Islet precursor cell (in vitro differentiated cells): ENCODE measurements around the gene BRAT1.
"Not testable (repeated sequence)": the region's sequence is repeated elsewhere in the genome, so short reads cannot be mapped to it uniquely, and the experiment has no call there.

Experiments
- DNase-seq: peaks from one replicate; pipeline ENCODE4 v3.0.0-alpha.2; 2018

Gene BRAT1

DNA sequence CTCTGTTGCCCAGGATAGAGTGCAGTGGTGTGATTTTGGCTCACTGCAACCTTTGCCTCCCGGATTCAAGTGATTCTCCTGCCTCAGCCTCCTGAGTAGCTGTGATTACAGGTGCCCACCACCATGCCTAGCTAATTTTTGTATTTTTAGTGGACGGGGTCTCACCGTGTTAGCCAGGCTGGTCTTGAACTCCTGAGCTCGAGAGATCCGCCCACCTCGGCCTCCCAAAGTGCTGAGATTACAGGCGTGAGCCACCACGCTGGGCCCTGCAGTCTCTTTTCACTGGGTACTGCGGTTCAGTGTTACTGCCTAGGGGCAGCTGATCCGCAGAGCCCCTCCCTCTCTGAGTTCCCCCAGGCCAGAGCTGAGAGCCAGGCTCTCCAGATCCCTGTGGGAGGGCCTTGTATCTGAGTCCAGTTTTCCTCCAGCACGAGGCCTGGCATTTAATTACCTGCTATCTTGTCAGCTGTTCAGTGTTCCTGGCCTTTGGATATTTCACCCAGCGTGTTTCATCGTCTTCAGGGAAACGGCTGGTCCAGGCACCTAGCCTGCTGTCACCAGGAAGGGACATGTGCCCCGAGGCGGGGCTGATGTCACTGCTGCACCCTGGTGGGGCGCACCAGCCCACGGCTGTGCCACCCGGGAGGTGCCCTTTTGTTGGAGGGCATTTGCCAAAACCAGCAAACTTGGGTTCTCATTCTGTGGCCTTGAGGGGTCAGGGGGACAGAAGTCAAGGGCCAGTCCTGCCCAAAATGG, 19.3 kb downstream of the BRAT1 start:
- DNase-seq, result peak; percentile 54

DNA sequence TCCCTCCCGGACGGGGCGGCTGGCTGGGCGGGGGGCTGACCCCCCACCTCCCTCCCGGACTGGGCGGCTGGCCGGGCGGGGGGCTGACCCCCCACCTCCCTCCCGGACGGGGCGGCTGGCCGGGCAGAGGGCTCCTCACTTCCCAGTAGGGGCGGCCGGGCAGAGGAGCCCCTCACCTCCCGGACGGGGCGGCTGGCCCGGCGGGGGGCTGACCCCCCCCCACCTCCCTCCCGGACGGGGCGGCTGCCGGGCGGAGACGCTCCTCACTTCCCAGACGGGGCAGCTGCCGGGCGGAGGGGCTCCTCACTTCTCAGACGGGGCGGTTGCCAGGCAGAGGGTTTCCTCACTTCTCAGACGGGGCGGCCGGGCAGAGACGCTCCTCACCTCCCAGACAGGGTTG, 21.1 kb downstream of the BRAT1 start:
- DNase-seq, result not testable (repeated sequence)

DNA sequence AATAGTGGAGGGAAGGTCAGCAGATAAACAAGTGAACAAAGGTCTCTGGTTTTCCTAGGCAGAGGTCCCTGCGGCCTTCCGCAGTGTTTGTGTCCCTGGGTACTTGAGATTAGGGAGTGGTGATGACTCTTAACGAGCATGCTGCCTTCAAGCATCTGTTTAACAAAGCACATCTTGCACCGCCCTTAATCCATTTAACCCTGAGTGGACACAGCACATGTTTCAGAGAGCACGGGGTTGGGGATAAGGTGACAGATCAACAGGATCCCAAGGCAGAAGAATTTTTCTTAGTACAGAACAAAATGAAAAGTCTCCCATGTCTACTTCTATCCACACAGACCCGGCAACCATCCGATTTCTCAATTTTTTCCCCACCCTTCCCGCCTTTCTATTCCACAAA, 21.8 kb downstream of the BRAT1 start:
- DNase-seq, result not testable (repeated sequence)

DNA sequence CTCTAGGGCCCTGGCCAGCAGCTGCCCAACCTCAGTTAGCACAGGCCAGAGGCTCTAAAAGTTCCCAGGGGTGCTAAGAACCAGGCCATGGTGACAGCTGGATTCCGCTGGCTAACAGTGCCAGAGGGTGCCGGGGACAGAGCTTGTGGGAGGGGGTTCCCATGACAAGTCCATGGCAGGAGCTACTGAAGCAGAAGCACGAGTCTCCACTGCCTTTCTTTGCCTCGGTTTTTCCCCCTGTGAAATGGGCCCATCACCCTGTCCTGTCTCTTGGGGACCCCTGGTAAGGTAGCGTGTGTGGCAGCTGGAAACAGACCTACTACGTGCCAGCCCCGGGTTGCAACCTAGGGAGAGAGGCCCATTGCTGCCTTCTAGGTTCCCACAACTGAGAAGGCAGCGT, 22.5 kb downstream of the BRAT1 start:
- DNase-seq, result not testable (repeated sequence)

DNA sequence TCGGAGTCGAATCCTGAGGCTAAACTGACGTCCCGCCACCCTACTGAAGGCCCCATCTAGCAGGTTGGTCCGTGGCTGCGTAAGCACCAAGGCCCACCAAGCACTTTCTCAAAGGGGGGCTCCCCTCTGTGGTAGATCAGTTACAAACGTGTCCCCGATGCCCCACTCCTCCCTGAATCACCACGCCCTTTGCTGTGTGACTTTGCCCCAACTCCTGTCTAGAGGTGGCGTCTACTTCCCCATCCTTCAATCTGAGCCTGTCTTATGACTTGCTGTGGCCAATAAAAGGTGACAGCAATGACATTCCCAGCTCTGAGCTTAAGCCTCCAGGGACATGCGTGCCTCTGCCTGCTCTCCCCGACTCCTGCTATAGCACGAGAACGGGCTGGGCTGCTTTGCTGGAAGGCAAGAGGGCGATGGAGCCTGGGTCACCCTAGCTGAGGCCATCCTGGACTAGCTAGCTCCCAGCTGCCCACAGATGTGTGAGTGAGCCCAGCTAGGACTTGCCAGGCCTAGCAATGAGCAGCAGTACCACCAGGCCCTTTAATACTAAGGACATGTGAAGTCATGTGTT, 23.0 kb downstream of the BRAT1 start:
- not testable (repeated sequence) for DNase-seq

DNA sequence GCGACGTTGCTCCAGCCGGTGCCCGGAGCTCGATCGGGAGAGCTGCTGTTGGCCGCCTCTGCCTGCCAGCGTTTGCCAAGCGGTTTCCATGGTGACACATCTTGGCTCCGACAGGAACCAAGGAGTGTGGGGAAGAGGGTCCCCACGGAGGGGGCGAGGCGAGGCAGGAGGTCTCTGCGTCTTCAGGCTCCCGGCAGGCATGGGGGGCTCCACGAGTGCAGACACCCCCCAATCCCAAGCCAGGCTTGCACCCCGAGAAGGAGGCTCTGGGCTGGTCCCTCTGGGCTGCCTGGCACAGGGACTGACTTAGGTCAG, 23.6 kb downstream of the BRAT1 start:
- not testable (repeated sequence) for DNase-seq

DNA sequence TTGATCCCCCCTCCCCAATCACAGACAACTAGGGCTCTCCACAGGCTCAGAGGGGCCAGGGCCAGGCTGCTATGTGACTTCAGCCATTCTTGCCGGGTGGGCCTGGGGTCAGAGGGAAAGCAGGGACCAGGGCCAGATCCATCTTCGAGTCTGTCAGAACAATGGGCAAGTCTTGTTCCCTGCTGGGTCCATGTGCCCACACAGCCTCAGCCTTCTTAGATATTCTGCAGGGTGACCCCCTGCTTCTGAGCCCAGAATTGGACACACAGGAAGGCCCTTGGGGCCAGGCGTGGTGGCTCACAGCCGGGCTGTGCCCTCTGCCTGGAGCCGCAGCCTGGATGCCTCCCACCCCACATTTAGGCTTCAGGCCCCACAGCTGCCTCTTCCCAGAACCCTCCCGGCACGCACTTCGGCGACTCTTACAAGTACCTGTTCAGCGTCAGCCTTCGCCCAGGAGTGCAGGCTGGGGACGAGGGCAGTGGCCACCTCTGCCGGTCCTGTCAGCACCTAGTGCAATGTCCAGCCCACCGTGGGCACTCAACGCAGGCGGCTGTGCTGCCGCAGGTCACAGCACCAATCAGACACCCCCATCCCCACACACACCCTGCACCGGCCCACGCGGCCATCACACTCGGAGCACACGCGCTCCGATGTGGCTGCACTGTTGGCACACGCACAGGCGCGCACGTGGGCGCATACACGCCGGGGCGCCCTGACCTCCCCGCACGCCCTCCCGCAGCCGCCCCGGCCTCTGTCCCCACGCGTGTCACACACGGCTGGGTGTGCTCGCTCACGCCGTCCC, 24.1 kb downstream of the BRAT1 start:
- not testable (repeated sequence) for DNase-seq

DNA sequence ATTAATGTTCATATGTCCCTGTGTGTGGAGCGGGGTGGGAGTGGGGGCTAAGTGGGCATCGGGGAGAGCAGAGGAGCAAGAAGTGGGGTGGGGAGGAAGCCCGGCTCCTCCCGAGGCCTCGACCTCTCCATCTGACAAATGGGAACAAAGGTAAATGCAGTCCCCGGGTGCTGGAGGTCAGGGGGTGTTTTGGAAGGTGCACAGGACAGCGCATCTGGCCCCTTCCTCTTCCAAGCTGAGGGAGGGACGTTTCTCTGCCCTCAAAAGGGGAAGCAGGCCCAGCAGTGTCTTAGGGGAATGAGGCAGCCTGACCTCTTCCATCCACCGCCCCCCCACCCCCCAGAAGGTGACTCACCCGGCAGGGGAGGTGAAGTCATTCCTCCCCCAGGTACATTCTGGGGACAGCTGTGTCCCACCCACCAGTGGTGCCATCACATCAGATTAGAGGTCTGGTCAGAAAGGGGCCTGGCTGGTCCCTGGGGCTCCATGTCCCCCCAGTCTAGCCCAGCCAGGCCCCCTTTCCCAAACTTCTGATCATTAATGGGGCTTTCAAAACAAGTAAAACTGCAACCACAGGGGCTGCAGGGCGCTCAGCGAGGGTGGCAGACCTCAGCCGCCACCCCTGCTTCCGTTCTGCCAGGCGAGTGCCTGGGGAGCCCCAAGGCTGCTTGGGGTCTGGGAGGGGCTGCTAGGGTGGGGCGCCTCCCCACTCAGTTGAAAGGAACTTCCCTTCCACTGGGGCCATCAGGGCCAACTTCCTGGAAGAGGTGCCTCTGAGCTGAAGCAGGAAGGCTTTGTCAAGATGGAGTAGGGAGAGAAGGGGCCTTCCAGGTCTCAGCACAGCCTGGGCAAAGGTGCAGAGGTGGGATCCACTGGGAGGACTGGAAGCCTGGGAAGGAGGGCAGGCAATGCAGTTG, 25.0 kb downstream of the BRAT1 start:
- no peak for DNase-seq

DNA sequence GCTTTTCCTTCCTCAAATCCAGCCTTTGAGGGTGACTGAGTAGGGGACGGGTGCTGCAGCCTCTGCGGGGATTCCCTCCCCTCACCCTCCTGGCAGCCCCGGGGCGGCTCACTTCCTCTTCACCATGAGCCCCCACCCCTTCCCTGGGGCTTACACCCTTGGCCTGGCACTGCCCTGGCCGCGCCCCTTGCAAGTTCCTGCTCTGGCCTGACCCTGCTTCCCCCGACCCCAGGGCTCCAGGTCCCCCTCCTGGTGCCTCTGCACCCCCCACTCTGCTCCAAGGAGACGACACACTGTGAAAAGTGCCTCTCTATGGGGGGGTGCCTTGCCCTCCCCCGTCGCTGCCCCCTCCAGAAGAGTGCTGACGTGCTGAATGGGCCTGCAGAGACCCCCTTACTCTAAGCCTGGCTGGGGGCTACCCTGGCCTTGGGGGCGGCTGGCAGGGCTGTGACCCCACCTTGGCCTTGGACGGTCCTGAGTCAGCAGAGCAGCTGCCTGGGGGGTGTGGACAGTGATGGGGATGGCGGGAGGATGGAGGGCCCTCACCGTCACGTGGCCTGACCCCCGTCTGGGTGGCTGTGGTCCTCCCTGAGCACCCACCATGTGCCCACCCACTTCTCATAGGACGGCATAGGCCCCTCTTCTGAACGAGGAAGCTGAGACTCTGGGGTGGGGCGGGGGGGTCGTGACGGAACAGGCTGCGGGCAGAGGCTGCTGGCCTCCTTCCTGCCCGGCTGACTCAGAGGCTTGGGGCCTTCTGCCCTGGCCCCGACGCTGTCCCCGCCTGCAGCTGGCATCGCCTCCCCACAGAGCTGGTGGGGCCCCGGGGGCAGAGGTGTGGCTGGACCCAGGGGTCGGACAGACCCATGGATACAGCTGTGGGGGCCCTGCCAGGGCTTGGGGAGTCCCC, 25.9 kb downstream of the BRAT1 start:
- no peak for DNase-seq

DNA sequence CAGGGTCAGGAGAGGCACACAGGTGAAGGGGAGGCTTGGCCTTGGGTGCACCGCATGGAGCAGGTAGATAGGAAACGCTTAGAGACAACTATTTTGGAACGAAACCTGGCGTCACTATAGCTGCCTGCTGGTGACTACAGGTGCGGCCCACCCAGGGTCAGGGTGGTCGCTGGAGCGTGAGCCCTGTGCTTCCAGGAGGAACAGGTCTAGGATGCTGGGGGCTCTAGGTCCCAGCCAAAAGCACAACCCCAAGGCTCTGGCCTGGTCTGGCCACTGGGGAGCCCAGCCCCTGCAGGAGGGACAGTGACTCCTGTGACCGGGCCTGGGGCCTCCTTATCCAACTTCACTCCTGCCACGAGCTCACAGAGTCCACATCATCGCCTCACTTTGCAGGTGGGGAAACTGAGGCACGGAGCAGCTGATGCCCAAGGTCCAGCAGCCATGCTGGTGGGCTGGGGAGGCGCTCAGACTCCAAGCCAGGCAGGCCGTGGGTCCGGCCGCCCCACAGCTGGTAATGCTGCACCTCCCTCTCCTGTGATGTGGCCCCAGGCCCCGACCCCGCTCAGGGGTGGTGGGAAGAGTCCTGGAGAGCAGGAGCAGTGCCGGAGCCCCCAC, 26.7 kb downstream of the BRAT1 start:
- no peak for DNase-seq

DNA sequence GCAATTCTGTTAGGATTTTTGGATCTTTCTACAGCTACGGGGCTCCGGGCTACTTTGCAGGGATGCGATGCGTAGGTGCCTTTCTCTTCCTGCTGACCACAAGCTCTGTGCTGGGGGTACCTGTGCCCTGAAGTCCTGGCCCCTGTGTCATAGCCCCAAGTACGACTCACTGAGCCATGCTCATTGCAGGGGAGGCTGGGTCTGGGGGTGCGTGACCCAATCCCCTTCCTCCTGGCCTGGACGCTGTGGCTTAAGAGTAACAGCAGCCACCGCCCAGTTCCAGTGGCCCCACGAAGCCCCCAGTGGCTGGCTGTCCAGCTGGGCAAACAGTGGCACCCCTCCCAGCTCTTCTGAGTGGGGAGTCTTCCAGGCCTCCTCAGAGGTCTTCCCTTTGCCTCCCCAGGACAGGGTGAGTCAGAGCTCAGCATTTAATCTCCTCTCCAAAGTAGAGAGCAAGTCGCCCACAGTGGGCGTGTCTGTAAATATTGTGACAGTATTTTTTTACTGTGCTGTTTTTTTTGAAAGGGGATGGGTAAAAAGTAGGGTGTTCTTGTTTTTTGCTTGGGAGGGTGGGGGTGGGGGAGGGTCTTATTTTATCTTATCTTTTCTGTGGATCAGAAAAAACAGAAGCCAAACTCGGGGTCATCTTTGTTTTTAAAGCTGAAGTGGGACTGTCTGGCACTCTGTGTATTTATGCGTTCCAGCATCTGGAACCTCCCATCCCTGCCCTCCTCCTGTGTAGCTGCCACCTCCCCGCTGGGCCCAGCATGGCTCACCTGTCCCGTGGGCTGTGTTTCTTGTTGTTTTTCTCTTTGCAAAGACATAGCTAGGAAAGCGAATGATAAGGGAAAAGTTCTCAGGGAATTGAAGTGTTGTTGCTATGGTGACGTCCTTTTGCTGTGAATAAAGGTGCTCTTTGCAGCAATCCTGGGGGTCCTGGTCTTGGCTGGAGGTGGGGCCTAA, 27.5 kb downstream of the BRAT1 start:
- no peak for DNase-seq

DNA sequence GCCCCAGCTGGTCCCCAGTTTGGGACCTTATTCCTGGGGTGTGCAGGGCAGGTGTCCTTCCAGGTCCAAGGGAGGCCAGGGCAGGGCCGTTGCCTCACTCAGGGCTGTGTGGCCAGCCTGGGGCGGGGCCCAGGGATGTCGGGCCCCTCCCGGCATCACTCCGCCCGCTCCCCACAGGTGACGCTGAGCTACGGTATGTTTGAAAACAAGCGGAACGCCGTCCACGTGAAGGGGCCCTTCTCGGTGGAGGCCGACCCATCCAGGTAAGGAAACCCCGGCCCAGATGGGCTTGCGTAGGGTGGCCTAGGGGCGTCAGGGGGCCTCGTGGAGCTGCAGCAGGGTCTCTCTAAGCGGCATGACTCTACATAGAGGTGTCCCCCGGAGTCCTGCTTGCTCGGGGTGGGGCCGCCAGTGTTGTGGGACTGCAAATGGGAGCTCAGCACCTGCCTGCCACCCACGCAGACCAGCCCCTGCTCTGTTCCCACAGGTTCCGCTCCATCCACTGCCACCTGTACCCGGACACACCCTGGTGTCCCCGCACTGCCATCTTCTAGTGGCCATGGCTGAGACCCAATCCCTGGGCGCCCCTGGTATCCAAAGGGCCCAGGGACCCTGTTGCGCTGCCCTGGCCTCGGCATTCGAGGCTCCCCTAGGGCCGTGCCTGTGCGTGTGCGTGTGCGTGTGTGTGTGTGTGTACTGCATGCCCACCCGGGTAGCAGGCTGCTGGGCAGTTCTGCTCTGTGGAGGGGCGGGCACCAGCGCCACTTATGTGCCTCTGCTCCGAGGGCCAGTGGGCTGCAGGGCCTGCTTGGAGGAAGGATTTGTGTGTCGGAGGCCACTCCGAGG, 28.4 kb downstream of the BRAT1 start:
- DNase-seq, result no peak

DNA sequence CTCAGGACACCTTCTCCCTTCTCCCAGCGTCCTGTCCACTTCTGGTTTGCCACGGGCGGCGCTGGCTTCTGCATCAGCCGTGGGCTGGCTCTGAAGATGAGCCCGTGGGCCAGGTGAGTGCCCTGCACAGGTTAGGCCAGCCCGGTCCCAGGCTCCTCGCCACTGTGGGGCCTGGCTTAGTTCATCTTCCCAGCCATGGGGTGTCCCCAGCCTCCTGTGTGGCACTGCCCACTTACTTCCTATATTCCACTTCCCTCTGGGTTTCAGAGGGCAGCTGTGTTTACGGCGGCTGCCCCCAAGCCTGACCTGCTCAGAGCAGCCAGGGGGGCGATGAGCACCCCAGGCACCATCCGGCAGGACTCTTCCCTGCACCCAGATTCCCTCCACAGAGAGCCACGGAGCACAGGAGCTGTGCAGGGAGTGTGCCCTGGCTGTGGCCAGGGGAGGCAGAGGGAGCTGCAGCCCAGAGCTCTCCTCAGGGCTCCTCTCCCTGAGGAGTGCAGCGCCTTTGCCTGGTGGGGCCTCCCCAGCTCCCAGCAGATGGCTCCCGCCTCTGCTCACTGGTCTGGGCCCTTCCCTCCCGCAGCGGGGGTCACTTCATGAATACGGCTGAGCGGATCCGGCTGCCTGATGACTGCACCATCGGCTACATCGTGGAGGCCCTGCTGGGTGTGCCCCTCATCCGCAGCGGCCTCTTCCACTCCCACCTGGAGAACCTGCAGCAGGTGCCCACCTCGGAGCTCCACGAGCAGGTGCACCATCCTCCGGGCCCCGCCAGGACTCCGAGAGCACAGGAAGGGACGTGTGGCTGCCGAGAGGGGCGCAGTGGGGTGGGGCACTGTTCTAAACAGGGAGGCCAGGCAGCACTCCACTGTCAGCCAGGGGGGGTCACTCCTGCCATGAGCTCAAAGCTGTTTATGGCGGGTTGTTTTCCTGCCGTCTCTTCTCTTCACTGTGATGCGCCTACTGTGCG, 29.4 kb downstream of the BRAT1 start:
- no peak for DNase-seq

DNA sequence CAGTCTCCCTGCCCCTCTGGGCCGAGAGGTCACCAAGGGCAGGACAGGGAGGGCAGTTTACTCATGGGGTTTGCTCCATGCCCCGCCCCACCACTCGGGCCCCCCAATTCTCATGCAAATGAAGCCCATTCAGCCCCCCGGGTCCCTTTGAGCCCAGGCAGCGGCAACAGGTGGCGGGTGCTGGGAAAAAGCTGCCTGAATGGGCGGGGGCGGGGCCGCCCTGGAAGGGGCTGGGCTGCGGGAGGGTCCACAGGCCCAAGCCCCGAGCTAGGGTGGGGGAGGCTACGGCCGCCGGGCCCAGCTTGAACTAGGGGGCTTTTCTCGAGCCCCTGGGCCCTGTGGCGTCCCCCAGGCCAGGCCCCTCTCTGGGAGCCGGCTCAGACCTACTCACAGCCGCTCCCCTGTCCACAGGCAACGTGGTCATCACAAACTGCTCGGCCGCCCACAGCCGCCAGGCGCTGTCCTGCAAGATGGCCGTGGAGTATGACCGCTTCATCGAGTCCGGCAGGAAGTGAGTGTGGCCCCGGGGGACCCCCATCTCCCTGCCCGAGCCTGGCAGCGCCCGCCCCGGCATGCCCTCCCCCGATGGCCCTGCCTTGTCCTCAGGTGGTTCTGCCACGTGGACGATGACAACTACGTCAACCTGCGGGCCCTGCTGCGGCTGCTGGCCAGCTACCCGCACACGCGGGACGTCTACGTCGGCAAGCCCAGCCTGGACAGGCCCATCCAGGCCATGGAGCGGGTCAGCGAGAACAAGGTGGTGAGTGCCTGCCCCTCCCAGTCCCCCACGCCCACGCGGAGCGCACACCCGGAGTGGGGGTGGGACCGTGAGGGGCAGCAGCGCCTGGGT, 30.3 kb downstream of the BRAT1 start:
- no peak for DNase-seq

DNA sequence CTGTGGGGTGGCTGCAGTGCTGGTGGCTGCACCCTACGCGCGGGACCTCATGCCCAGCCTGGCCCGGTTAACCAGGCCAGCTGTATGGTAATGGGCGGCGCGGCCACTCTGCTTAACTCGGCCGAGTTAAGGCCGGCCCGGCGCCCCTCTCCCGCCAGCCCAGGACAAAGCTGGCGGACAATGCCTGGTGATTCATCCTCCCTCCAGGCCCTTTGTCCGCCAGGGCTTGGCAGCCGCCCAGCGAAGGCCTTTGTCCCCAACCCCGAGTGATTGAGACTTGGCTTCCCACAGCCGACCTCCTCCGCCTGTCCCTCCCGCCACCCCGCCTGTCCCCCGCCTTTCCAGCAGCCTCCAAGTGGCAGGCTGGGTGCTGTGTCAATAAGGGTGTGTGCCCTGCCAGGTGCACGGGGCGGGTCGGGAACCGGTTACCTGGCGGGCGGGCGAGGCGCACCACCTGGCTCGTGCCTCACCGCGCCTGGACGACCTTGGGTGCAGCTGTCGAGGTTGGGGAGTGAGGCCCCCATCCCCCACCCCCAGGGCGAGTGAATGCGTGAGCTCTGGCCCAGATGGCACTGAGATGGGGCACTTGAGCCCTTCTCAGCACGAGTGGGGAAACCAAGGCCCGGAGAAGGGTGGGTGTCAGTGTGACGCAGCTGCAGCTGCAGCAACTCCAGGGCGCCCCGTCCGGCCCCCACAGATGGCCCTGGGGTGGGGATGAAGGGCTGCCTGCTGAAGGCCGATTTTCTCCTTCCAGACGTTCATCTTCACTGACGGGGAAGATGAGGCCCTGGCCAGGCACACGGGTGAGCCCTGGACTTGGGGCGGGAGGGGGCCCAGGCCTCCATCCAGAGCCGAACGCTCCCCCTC, 31.1 kb downstream of the BRAT1 start:
- peak; percentile 90 for DNase-seq

DNA sequence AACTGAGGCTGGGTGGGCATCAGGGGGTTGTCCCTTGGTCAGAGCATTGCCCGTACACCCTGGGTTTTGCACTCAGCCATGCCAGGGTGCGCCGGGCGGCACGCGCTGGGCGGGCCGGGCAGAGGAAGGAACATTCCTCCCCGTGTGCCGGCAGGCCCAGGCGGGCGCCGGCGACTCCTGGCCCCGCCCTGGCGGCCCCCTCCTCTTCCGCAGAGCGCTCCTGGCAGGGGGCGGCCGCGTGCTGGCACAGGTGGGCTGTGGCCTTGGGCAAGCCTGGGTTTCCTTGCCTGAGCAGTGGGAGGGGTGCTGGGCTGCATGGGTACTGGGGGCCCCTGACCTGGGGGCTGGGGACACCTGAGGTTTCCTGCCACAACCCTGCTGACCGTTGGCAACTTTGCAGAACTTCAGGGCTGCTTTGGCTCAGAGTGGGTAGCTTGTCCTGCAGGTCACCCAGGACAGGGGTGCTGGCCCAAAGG, 31.8 kb downstream of the BRAT1 start:
- peak; percentile 83 for DNase-seq
